Caco-2 (cell line): ENCODE measurements around the gene GRAMD2B. TPM values are rescaled to one million over a fixed set of nuclear protein-coding genes. Genes with fewer than 3 reads are reported as not detected.

Experiments
- BruUV-seq: library from RNA; stranded (reverse); fragments of 400-500 nt; replicated peaks from 2 replicates; lab custom pipeline; 2021; lab: Mats Ljungman, UMichigan
- CTCF ChIA-PET: fragments of 300-600 bp; sonication (Branson Sonifier 250); formaldehyde crosslinking; loops from one replicate; lab custom pipeline; 2022; ENCODE audit warnings: antibody characterized with exemption; lab: Charles Lee
- POLR2A ChIA-PET: fragments of 300-600 bp; sonication (Branson Sonifier 250); formaldehyde crosslinking; loops from one replicate; lab custom pipeline; 2022; ENCODE audit warnings: antibody characterized with exemption; lab: Charles Lee
- DNase-seq, 2 experiments: peaks; one replicate each; pipeline versions ENCODE4 v3.0.0 to v3.0.0-alpha.2; 2020 to 2022
- H3K27me3 ChIP-seq: replicated peaks from 2 replicates; pipeline ENCODE4 v1.6.0; 2011; ENCODE audit warnings: low read length; ENCODE audit not compliant: control insufficient read depth, insufficient read depth
- H3K36me3 ChIP-seq: 2 replicates; pipeline ENCODE4 v1.5.1; 2011; ENCODE audit warnings: low read length; ENCODE audit not compliant: control insufficient read depth, insufficient read depth
- H3K4me1 ChIP-seq: fragments of 250-450 bp; sonication (Bioruptor Pico); 2 replicates; pipeline ENCODE4 v1.5.1; 2020; ENCODE audit warnings: mild to moderate bottlenecking
- H3K4me3 ChIP-seq: 2 replicates; pipeline ENCODE4 v1.5.1; 2011; ENCODE audit warnings: low read depth, mild to moderate bottlenecking, control low read depth, low read length
- H3K9me3 ChIP-seq: fragments of 250-450 bp; sonication (Bioruptor Pico); 2 replicates; pipeline ENCODE4 v1.5.1; 2020; ENCODE audit warnings: mild to moderate bottlenecking, moderate library complexity
- H3K27ac Mint-ChIP-seq: one replicate; pipeline ENCODE4 v1.8.0; 2022; ENCODE audit warnings: mixed read lengths; ENCODE audit not compliant: unreplicated experiment
- H3K27me3 Mint-ChIP-seq: one replicate; pipeline ENCODE4 v1.8.0; 2022; ENCODE audit warnings: mixed read lengths; ENCODE audit not compliant: insufficient read depth, unreplicated experiment
- H3K36me3 Mint-ChIP-seq: one replicate; pipeline ENCODE4 v1.8.0; 2022; ENCODE audit warnings: mild to moderate bottlenecking, mixed read lengths; ENCODE audit not compliant: insufficient read depth, unreplicated experiment
- H3K4me1 Mint-ChIP-seq: one replicate; pipeline ENCODE4 v1.8.0; 2022; ENCODE audit warnings: low read depth, mixed read lengths; ENCODE audit not compliant: unreplicated experiment
- H3K4me3 Mint-ChIP-seq: one replicate; pipeline ENCODE4 v1.8.0; 2022; ENCODE audit warnings: mild to moderate bottlenecking, moderate library complexity, mixed read lengths; ENCODE audit not compliant: unreplicated experiment
- H3K9me3 Mint-ChIP-seq: one replicate; pipeline ENCODE4 v1.8.0; 2022; ENCODE audit warnings: mixed read lengths; ENCODE audit not compliant: unreplicated experiment
- intact Hi-C: fragments of 100-400 bp; cut with micrococcal nuclease; formaldehyde crosslinking; loops from one replicate; pipeline ENCODE4 v1.10.0; 2022; ENCODE audit not compliant: unreplicated experiment
- total RNA-seq: library from RNA; stranded (reverse); gene quantifications from 2 replicates; pipeline ENCODE4 v1.2.3, GENCODE V29; 2022
- TF ChIP-seq, protein P1 (sequence below), 2 experiments: fragments of 200-600 bp in 1 of 2; IDR thresholded peaks; 1 replicate in 1 of 2; 2 replicates in 1 of 2; pipeline versions ENCODE4 v1.5.1 to v1.8.0; 2011 to 2022; ENCODE audit warnings: antibody characterized with exemption in 1 of 2, control low read depth in 1 of 2, inconsistent platforms in 1 of 2, low read depth in 1 of 2, low read length in 1 of 2, mild to moderate bottlenecking in 1 of 2, moderate library complexity in 1 of 2; ENCODE audit not compliant: insufficient read depth in 1 of 2, severe bottlenecking in 1 of 2, unreplicated experiment in 1 of 2

Gene GRAMD2B
- total RNA-seq, 1 experiment from 2014 or later: 3.0 TPM

DNA sequence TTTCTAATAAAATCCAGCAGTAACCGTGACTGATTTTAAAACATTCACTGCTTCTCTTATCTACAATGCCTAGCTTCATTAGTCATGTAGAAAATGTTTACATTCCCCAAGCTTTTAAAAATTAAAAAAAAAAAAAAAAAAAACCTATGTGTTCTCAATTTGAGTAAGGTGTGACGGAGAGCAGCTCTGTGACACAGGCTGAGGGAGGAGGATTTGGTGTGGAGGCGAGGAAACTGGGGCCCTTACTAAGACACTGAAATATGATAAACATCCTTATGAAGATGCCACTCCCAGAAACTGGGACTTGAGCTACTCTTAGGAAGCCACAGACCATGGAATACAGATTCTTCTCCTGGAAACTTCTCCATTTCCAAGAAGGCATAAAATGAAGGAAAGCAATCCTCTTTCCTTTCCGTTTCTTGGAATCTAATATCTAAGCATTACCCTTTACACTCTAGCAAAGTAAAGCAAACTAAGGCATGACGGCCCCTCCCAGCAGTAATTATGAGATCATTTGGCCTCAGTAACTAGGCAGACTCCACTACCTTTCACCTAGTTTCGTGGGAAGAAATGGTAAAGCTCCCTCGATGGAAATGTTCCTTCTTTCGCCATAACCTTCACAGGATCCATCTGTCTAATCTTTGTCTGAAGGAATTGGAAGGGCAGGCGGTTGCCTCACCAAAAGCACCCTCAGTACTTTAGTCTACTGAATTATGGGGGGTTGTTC is 23.5 kb downstream of the GRAMD2B start:
- Mint-ChIP-seq H3K36me3 (peaks cover 10% of the 10 kb centered on the region), H3K4me3 (no peak overlapping the region), H3K4me1 (no peaks in the 10 kb centered on the region), H3K9me3 (no peaks in the 10 kb centered on the region), H3K27ac (no peak overlapping the region), H3K27me3 (no peaks in the 10 kb centered on the region)
- H3K36me3 ChIP-seq: no peaks in the 10 kb centered on the region
- no peaks in the 10 kb centered on the region for H3K27me3 ChIP-seq
- intact Hi-C loops: no loop called here
- H3K4me3 ChIP-seq: no peak overlapping the region
- POLR2A ChIA-PET: interaction anchor here (0.6 kb wide), 2 partner anchors 9 to 18 kb away, joined by 4 read pairs; no protein-coding TSS in a partner anchor
- no peaks in the 10 kb centered on the region for H3K9me3 ChIP-seq
- no peak for DNase-seq
- CTCF ChIA-PET: interaction anchor here (0.6 kb wide), 1 partner anchor 28 kb away, joined by 4 read pairs; no protein-coding TSS in a partner anchor
- no TSS peak for BruUV-seq
- H3K4me1 ChIP-seq: peaks cover 11% of the 10 kb centered on the region; the same call in 1 of the 2 replicates
- TF ChIP-seq, protein P1, sequence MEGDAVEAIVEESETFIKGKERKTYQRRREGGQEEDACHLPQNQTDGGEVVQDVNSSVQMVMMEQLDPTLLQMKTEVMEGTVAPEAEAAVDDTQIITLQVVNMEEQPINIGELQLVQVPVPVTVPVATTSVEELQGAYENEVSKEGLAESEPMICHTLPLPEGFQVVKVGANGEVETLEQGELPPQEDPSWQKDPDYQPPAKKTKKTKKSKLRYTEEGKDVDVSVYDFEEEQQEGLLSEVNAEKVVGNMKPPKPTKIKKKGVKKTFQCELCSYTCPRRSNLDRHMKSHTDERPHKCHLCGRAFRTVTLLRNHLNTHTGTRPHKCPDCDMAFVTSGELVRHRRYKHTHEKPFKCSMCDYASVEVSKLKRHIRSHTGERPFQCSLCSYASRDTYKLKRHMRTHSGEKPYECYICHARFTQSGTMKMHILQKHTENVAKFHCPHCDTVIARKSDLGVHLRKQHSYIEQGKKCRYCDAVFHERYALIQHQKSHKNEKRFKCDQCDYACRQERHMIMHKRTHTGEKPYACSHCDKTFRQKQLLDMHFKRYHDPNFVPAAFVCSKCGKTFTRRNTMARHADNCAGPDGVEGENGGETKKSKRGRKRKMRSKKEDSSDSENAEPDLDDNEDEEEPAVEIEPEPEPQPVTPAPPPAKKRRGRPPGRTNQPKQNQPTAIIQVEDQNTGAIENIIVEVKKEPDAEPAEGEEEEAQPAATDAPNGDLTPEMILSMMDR (IDR thresholded peaks at IDR 0.05; ENCODE audit: insufficient read depth in 1 of 2, low read depth in 1 of 2, low read length in 1 of 2, severe bottlenecking in 1 of 2, unreplicated experiment in 1 of 2): no peak

DNA sequence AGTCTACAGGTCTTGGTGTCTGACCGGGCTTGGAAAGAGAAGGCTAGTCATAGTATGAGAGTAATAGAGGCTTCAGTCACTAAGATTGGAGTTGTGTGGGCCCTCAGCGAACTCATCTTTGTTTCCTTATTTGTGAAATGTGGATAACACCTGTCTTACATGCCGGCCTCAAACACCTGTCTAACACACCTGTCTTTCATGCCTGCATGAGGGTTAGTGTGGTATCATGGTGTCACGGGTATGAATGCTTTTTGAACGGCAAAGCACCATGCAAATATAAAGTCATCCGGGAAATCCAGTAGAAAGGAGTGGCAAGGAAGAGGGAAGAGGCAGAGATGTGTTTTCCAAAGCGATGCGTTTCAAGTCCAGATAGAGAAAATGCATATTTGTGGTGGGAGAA is 25.5 kb downstream of the GRAMD2B start:
- H3K4me1 ChIP-seq: peaks cover 11% of the 10 kb centered on the region; the same call in 1 of the 2 replicates
- no TSS peak for BruUV-seq
- TF ChIP-seq, protein P1 (IDR thresholded peaks at IDR 0.05; ENCODE audit: insufficient read depth in 1 of 2, low read depth in 1 of 2, low read length in 1 of 2, severe bottlenecking in 1 of 2, unreplicated experiment in 1 of 2): no peak
- Mint-ChIP-seq H3K27me3 (no peaks in the 10 kb centered on the region), H3K4me3 (no peak overlapping the region), H3K4me1 (no peaks in the 10 kb centered on the region), H3K9me3 (no peaks in the 10 kb centered on the region), H3K27ac (no peak overlapping the region), H3K36me3 (peaks cover 10% of the 10 kb centered on the region)
- H3K9me3 ChIP-seq: no peaks in the 10 kb centered on the region
- ChIA-PET POLR2A (no interaction called here), CTCF (no interaction called here)
- no peak overlapping the region for H3K4me3 ChIP-seq
- no peaks in the 10 kb centered on the region for H3K27me3 ChIP-seq
- H3K36me3 ChIP-seq: no peaks in the 10 kb centered on the region
- DNase-seq: no peak
- intact Hi-C loops: no loop called here

DNA sequence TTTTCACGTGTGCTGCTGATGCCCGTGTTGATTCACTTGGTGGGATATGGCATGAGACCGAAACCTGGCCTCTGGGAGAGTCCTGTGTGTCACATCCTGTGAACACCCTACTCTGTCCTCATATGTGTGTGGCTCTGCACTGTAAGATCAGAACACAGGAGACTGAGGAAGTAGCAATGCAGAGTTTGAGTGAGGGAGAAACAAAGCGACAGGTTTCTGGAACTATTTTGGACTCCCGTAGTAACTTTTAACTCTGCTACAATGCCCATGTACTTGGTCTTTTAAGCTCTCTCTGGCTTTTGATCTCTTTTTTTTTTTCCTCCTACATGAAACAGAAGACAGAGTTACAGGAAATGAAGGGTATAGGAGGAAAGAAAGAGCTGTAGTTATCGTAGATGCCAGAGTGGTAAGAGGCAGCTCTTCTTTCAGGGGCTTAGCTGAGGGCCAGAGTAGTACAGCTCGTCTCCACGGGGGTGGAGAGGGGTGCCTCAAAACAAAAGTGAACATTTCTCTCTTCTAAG is 26.6 kb downstream of the GRAMD2B start:
- Histone ChIP-seq H3K36me3 (no peaks in the 10 kb centered on the region; the same call in 1 of the 2 replicates), H3K27me3 (no peaks in the 10 kb centered on the region), H3K9me3 (no peaks in the 10 kb centered on the region), H3K4me3 (no peak overlapping the region), H3K4me1 (peaks cover 11% of the 10 kb centered on the region; the same call in 1 of the 2 replicates)
- Mint-ChIP-seq H3K9me3 (no peaks in the 10 kb centered on the region), H3K27me3 (no peaks in the 10 kb centered on the region), H3K36me3 (peaks cover 6% of the 10 kb centered on the region), H3K4me3 (no peak overlapping the region), H3K27ac (no peak overlapping the region), H3K4me1 (no peaks in the 10 kb centered on the region)
- TF ChIP-seq, protein P1 (IDR thresholded peaks at IDR 0.05; ENCODE audit: insufficient read depth in 1 of 2, low read depth in 1 of 2, low read length in 1 of 2, severe bottlenecking in 1 of 2, unreplicated experiment in 1 of 2): no peak
- ChIA-PET CTCF (no interaction called here), POLR2A (no interaction called here)
- intact Hi-C loops: no loop called here
- no peak for DNase-seq
- no TSS peak for BruUV-seq
